Measurements from ENCODE around the gene FAM168A.

Gene FAM168A

GRCh38 chr11:73387594-73388264, 210.2 kb downstream of the FAM168A start:
- DNase-seq (ENCODE audit: low read depth), result no peak

- DNase-seq (ENCODE audit: low read depth), result no peak
Measured at GRCh38 chr11:73386546-73386945, 211.4 kb downstream of the FAM168A start.

GRCh38 chr11:73386016-73386415, 211.9 kb downstream of the FAM168A start:
- DNase-seq (ENCODE audit: low read depth), result no peak

GRCh38 chr11:73384872-73385689, 212.8 kb downstream of the FAM168A start:
- no peak for DNase-seq (ENCODE audit: low read depth)

- no peak for DNase-seq (ENCODE audit: low read depth)
Measured at GRCh38 chr11:73384531-73384871, 213.4 kb downstream of the FAM168A start.

GRCh38 chr11:73384125-73384441, 213.8 kb downstream of the FAM168A start:
- no peak for DNase-seq (ENCODE audit: low read depth)

- DNase-seq (ENCODE audit: low read depth), result no peak
Measured at GRCh38 chr11:73383249-73384124, 214.4 kb downstream of the FAM168A start.

- no peak for DNase-seq (ENCODE audit: low read depth)
Measured at GRCh38 chr11:73382747-73383146, 215.2 kb downstream of the FAM168A start.

- DNase-seq (ENCODE audit: low read depth), result no peak
Measured at GRCh38 chr11:73382183-73382582, 215.7 kb downstream of the FAM168A start.

GRCh38 chr11:73381589-73381988, 216.3 kb downstream of the FAM168A start:
- DNase-seq (ENCODE audit: low read depth), result no peak

- no peak for DNase-seq (ENCODE audit: low read depth)
Measured at GRCh38 chr11:73380897-73381410, 217.0 kb downstream of the FAM168A start.

GRCh38 chr11:73380331-73380730, 217.6 kb downstream of the FAM168A start:
- no peak for DNase-seq (ENCODE audit: low read depth)

- DNase-seq (ENCODE audit: low read depth), result no peak
Measured at GRCh38 chr11:73379189-73379880, 218.6 kb downstream of the FAM168A start.

GRCh38 chr11:73376803-73377629, 220.9 kb downstream of the FAM168A start:
- peak; percentile 48 for DNase-seq (ENCODE audit: low read depth)

- peak; percentile 79 for DNase-seq (ENCODE audit: low read depth)
Measured at GRCh38 chr11:73376160-73376802, 221.6 kb downstream of the FAM168A start, which contains the start of gene RELT. RELT (plus strand) TSS chr11:73376399; CDS start chr11:73389137, 12,738 bp downstream.

- no peak for DNase-seq (ENCODE audit: low read depth)
Measured at GRCh38 chr11:73375830-73376159, 222.1 kb downstream of the FAM168A start.

GRCh38 chr11:73374151-73374550, 223.8 kb downstream of the FAM168A start:
- no peak for DNase-seq (ENCODE audit: low read depth)

GRCh38 chr11:73372375-73372993, 225.4 kb downstream of the FAM168A start:
- DNase-seq (ENCODE audit: low read depth), result no peak

- DNase-seq (ENCODE audit: low read depth), result no peak
Measured at GRCh38 chr11:73367482-73368024, 230.4 kb downstream of the FAM168A start.

- no peak for DNase-seq (ENCODE audit: low read depth)
Measured at GRCh38 chr11:73366953-73367352, 231.0 kb downstream of the FAM168A start.
